Measurements from ENCODE around the gene ATP2B2.

The ATP2B2 gene

DNA sequence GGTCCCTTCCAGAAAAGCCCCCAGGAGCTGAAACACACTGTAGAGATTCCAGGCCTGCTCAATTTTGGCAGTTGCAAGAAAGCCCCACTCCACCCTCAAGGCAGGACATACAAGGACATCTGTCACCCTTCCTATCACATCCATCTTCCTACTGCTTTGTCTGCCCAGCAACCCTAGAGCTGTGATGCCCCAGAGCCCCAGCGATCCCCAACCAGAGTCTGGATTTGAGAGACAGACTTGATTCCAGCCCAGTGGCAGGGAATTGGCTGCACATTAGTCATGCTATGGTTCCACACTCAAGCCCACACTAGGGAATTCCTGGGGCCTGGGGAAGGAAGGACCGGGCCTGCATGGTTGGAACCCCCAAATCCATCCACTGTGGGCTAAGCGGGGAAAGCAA is 56.8 kb downstream of the ATP2B2 start:
- no peak for DNase-seq (ENCODE audit: low read depth)

DNA sequence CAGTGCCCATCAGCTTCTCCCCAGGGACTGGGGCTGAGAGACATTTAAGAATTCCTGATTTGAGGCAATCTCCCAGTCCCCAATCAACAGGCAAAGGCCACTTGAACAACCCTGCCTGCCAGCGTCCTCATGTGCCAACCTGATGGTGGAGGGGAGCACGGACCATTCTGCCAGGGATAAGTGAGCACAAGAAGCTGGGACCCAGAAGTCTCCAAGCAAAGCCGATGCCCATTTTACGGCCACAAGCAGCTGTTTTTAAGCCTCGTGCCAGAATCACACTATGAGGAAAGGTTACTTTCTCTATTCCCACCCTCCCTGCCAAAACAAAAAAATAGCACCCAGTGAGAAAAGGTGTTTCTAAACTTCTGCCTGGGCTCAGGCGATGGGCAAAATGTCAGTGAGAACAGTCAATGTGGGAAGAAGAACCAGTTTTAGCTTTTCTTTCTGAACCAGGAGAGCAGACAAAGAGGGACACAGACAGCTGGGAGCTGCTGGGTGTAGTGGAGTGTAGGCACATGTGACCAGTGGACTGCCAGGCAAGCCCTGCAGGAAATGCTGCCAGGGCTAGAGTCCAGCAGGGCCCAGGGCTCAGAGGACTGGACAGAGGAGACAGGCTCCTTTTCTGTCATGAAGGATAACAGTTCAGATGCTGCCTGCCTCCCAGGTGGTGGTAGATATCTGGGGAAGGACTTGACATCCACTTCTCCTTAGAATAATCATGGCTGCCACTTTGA is 57.7 kb downstream of the ATP2B2 start:
- no peak for DNase-seq (ENCODE audit: low read depth)

DNA sequence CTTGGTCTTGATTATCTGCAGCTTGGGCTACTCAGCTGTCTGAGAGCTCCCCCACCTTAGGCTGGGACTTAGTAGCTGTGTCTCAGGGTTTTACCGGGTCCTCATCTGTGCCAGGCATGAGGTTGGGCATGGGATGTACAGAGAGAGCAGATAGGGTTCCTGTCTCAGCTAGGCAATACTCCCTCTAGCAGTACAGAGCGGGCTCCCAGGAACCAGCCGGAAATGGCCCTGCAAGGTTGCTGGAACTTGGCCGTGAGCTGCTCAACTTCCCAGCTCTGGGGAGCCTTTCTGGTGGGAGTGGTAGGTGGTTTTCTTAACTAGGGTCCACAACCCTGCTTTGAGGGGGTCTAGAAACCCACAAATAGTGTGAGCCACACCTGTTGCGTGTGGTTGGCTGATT is 58.3 kb downstream of the ATP2B2 start:
- DNase-seq (ENCODE audit: low read depth) = no peak

DNA sequence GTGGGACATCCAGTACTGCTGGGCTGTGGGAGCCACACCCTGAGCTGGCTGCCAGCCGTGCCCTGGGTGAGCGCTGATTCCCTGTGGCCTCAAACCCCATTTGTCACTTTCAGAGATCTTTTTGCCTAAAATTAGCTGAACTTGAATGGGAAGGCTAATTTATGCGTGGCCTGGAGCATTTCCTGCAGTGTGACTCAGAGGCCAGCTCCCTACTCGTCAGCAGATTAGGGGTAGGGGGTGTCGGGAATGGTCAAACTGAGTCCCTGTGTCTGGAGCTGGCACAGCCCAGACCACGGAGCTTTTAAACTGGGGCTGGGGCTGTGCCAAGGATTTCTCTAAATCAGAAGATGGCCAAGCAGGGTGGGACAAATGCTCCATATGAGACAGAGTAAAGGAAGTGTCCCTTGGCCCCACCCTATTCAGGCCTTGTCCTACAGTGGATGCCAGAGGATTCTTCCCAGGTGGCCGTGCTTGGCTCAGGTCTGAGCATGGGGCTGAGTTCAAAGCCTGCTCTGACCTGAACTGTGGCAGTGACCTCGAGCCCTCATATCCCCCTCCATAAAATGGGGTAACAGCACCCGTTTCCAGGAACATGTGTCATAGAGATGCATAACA is 59.7 kb downstream of the ATP2B2 start:
- no peak for DNase-seq (ENCODE audit: low read depth)

DNA sequence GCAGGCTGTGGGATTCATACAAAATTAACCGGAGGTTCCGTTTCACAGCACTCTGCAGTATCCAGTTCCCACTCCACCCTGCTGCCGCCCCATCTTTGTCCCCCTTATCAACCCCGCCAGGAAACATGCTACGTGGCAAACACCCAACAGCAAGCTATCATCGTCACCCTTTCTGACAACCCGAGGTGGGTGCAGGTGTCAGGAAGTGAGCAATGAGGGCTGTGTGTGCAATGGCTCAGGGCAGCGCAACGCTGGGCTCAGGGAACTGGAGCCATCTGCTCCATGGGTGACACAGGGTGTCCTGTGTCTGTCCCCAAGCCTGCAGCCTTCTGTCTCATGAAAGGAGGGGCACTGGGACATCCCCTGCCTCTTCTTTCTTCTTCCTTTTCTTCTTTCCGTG is 60.9 kb downstream of the ATP2B2 start:
- DNase-seq (ENCODE audit: low read depth) = no peak

- no peak for DNase-seq (ENCODE audit: low read depth)
Measured at GRCh38 chr3:10444110-10444429, 61.3 kb downstream of the ATP2B2 start.

- no peak for DNase-seq (ENCODE audit: low read depth)
Measured at GRCh38 chr3:10443272-10444109, 61.9 kb downstream of the ATP2B2 start.

GRCh38 chr3:10442151-10442795 is 63.1 kb downstream of the ATP2B2 start:
- DNase-seq (ENCODE audit: low read depth) = no peak

DNA sequence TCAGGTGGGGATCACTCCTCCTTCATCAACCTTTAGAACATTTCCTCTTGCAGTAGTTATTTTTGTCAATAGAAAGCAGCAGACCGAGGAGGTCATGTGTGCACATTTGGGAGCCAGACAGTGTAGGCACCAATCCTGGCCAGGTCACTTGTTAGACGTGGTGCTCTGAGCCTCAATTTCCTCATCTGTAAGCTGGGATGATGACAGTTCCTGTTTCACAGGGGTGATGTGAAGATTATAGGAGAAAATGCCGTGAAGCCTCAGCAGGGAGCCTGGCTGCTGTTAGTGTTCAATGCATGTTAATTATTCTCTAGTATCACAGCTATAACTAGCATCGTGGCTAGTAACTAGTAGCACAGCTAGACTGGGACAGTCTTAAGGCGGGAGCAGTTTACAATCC is 64.7 kb downstream of the ATP2B2 start:
- DNase-seq (ENCODE audit: low read depth) = no peak

GRCh38 chr3:10438902-10439610 is 66.3 kb downstream of the ATP2B2 start:
- DNase-seq (ENCODE audit: low read depth) = no peak

- DNase-seq (ENCODE audit: low read depth) = no peak
Measured at GRCh38 chr3:10437995-10438901, 67.1 kb downstream of the ATP2B2 start.

- DNase-seq (ENCODE audit: low read depth) = peak; percentile 20
Measured at GRCh38 chr3:10437272-10437994, 68.0 kb downstream of the ATP2B2 start.

DNA sequence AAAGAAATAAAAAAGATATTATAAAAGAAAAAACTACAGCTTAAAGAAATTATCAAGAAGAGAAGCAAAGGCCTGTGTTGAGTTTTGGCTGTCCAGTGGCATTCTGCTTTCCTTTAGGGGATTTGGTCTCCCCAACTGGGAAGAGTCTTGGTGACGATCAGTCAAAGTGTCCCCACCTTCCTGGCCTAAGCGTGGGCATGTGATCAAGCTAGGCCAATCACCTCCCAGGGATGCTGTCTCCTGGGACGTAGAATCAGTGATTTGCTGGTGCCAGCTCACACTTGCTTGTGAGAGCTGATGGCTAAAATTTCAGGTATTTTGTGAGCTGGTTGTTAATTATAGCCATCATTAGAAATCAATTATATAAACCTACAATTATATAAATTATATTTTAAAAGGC is 69.5 kb downstream of the ATP2B2 start:
- DNase-seq (ENCODE audit: low read depth) = no peak

DNA sequence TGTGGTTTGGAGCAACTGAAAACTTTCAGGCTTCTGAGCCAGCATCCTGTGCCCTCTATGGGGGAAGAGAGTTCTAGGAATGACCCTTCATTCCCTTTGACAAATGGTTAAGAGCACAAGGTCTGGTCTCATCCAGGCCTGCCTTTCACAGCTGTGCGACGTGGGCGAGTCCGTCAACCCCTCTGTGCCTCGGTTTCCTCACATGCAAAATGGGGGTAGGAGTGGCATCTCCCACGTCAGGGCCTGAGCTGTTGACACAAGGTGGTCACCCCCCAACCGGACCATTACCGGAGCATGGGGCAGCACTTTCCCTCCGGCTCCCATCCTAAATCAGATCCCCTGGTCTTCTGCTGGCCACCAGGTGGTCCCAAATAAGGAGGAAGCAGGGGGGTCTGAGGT is 70.4 kb downstream of the ATP2B2 start:
- no peak for DNase-seq (ENCODE audit: low read depth)

GRCh38 chr3:10434144-10434937 is 71.0 kb downstream of the ATP2B2 start:
- no peak for DNase-seq (ENCODE audit: low read depth)

GRCh38 chr3:10432931-10433330 is 72.5 kb downstream of the ATP2B2 start:
- DNase-seq (ENCODE audit: low read depth) = no peak

GRCh38 chr3:10432156-10432845 is 73.1 kb downstream of the ATP2B2 start:
- no peak for DNase-seq (ENCODE audit: low read depth)

- no peak for DNase-seq (ENCODE audit: low read depth)
Measured at GRCh38 chr3:10430805-10431204, 74.6 kb downstream of the ATP2B2 start.

Measured in stimulated activated CD8-positive, alpha-beta memory T cell treated with anti-CD3 and anti-CD28 coated beads, Interleukin-15, amount 100 ng/mL, for 1 hour (primary cell).